Retinal pigment epithelial cell (primary cell): ENCODE results near the gene PRKD2.
A peak's percentile ranks its signal among the peaks of the same experiment; 100 is the strongest.

Experiments used
- DNase-seq: peaks from one replicate; pipeline ENCODE4 v3.0.0-alpha.2; 2010; ENCODE audit warnings: low read depth
- H3K4me3 ChIP-seq: 2 replicates; pipeline ENCODE4 v1.5.1; 2011; ENCODE audit warnings: mild to moderate bottlenecking, low read length, control low read depth, moderate library complexity
- CTCF ChIP-seq: conservative IDR thresholded peaks from 2 replicates; pipeline ENCODE4 v1.5.1; 2011; ENCODE audit warnings: low read depth, low read length, control low read depth, inconsistent platforms

The PRKD2 gene

GRCh38 chr19:46746281-46747057 is 29.6 kb upstream of the PRKD2 start, which contains the start of gene STRN4:
Gene STRN4, minus strand, starts transcription at chr19:46746450. Its CDS starts 20 bp downstream, at chr19:46746430.
- no peak for DNase-seq
- H3K4me3 ChIP-seq = peak within 1 kb of the TSS; percentile 88
- no peak for TF ChIP-seq CTCF

- DNase-seq = no peak
- peak within 1 kb of the TSS; percentile 88 for H3K4me3 ChIP-seq
- TF ChIP-seq CTCF = no peak
Measured at GRCh38 chr19:46745521-46746280, 28.8 kb upstream of the PRKD2 start, which contains the start of gene FKRP. Gene FKRP, plus strand, starts transcription at chr19:46746057. Its CDS starts 9,394 bp downstream, at chr19:46755451.

- no peak for TF ChIP-seq CTCF
- DNase-seq = no peak
Measured at GRCh38 chr19:46745030-46745429, 28.1 kb upstream of the PRKD2 start.

GRCh38 chr19:46744005-46744691 is 27.2 kb upstream of the PRKD2 start:
- peak overlapping the region; percentile 88 for H3K4me3 ChIP-seq
- no peak for TF ChIP-seq CTCF
- no peak for DNase-seq

More at GRCh38 chr19:46745030-46745429, 28.1 kb upstream of the PRKD2 start:
- H3K4me3 ChIP-seq = peak overlapping the region; percentile 88

GRCh38 chr19:46742926-46743480 is 26.1 kb upstream of the PRKD2 start:
- no peak for TF ChIP-seq CTCF
- DNase-seq = no peak
- no peak overlapping the region for H3K4me3 ChIP-seq

GRCh38 chr19:46741447-46741846 is 24.5 kb upstream of the PRKD2 start:
- no peak overlapping the region for H3K4me3 ChIP-seq
- no peak for TF ChIP-seq CTCF
- DNase-seq = no peak
